HepG2 (cell line): ENCODE measurements around the gene MSRB2. TPM values are rescaled to one million over a fixed set of nuclear protein-coding genes. Genes with fewer than 3 reads are reported as not detected.

Source experiments
- ATF6 ChIP-seq: sonication (generic); formaldehyde crosslinking; conservative IDR thresholded peaks from 2 replicates; pipeline ENCODE4 v1.4.0; 2020; ENCODE audit warnings: missing genetic modification reagents
- CCDC6 ChIP-seq: sonication (generic); formaldehyde crosslinking; IDR thresholded peaks from 2 replicates; pipeline ENCODE4 v1.8.1; 2022; ENCODE audit warnings: mild to moderate bottlenecking, missing genetic modification reagents, moderate library complexity
- FIP1L1 ChIP-seq: fragments of 200-400 bp; formaldehyde crosslinking; IDR thresholded peaks from 2 replicates; pipeline ENCODE4 v1.6.1; 2018; ENCODE audit warnings: low read depth, mild to moderate bottlenecking, low read length, moderate library complexity, borderline replicate concordance; ENCODE audit not compliant: insufficient read depth
- FOXK2 ChIP-seq: fragments of 450-650 bp; IDR thresholded peaks from 2 replicates; pipeline ENCODE4 v1.6.1; 2016
- FOXP4 ChIP-seq: sonication (generic); formaldehyde crosslinking; IDR thresholded peaks from 2 replicates; pipeline ENCODE4 v1.4.0; 2020; ENCODE audit warnings: missing genetic modification reagents
- GATAD1 ChIP-seq: IDR thresholded peaks from 2 replicates; pipeline ENCODE4 v1.6.1; 2016; ENCODE audit warnings: missing genetic modification reagents, missing compliant biosample characterization
- HBP1 ChIP-seq: IDR thresholded peaks from 2 replicates; pipeline ENCODE4 v1.6.1; 2016; ENCODE audit warnings: low read depth, control low read depth
- HNRNPK ChIP-seq: fragments of 200-400 bp; formaldehyde crosslinking; IDR thresholded peaks from 2 replicates; pipeline ENCODE4 v1.6.1; 2018; ENCODE audit warnings: low read length, low read depth, moderate library complexity, mild to moderate bottlenecking; ENCODE audit not compliant: poor library complexity, severe bottlenecking
- PAX8 ChIP-seq: sonication (generic); formaldehyde crosslinking; IDR thresholded peaks from 2 replicates; pipeline ENCODE4 v1.8.0; 2022; ENCODE audit warnings: mild to moderate bottlenecking, missing genetic modification reagents, borderline replicate concordance
- PREB ChIP-seq: sonication (generic); formaldehyde crosslinking; IDR thresholded peaks from 2 replicates; pipeline ENCODE4 v1.4.0; 2020; ENCODE audit warnings: missing genetic modification reagents
- RARA ChIP-seq: IDR thresholded peaks from 2 replicates; pipeline ENCODE4 v1.6.1; 2016; ENCODE audit warnings: missing genetic modification reagents, missing compliant biosample characterization
- SOX13 ChIP-seq, 3 experiments: fragments of 450-650 bp in 1 of 3; sonication (generic) in 1 of 3; formaldehyde crosslinking in 1 of 3; IDR thresholded peaks in 2 of 3; conservative IDR thresholded peaks in 1 of 3; 2 replicates each; pipeline versions ENCODE4 v1.5.0 to v1.6.1; 2016 to 2020; ENCODE audit warnings: antibody characterized with exemption in 1 of 3, mild to moderate bottlenecking in 1 of 3, missing compliant biosample characterization in 1 of 3, missing genetic modification reagents in 1 of 3, moderate library complexity in 1 of 3
- SP5 ChIP-seq: IDR thresholded peaks from 2 replicates; pipeline ENCODE4 v1.6.1; 2016; ENCODE audit warnings: low read depth, borderline replicate concordance
- SYNCRIP ChIP-seq: fragments of 200-400 bp; formaldehyde crosslinking; IDR thresholded peaks from 2 replicates; pipeline ENCODE4 v1.6.1; 2018; ENCODE audit warnings: mild to moderate bottlenecking, low read depth, low read length; ENCODE audit not compliant: insufficient read depth
- ZBTB26 ChIP-seq: IDR thresholded peaks from 2 replicates; pipeline ENCODE4 v1.6.1; 2016; ENCODE audit warnings: missing compliant biosample characterization, missing genetic modification reagents, borderline replicate concordance
- ZMYM4 ChIP-seq: sonication (generic); formaldehyde crosslinking; IDR thresholded peaks from 2 replicates; pipeline ENCODE4 v1.8.1; 2023; ENCODE audit warnings: mild to moderate bottlenecking, missing genetic modification reagents
- ZNF350 ChIP-seq: sonication (generic); formaldehyde crosslinking; IDR thresholded peaks from 2 replicates; pipeline ENCODE4 v1.4.0; 2020; ENCODE audit warnings: mild to moderate bottlenecking, low read depth, missing genetic modification reagents, borderline replicate concordance
- ZSCAN5A ChIP-seq: sonication (generic); formaldehyde crosslinking; IDR thresholded peaks from 2 replicates; pipeline ENCODE4 v1.8.0; 2022; ENCODE audit warnings: mild to moderate bottlenecking, missing genetic modification reagents, borderline replicate concordance
- ZSCAN9 ChIP-seq: IDR thresholded peaks from 2 replicates; pipeline ENCODE4 v1.6.1; 2016; ENCODE audit warnings: borderline replicate concordance
- polyA plus RNA-seq, 8 experiments: library from polyadenylated mRNA; depleted of rRNA in 3 of 8; stranded (reverse) in 7 of 8; unstranded in 1 of 8; fragments of >200 nt; fragmentation: Illumina TruSeq in 4 of 8; extraction: Trizol in 4 of 8; gene quantifications; 2 replicates each; pipeline versions ENCODE4 v1.2.1 to v1.2.3, GENCODE V29; 2011 to 2016; ENCODE audit warnings: low read depth in 4 of 8, missing spikeins in 1 of 8, mixed read lengths in 1 of 8; ENCODE audit not compliant: insufficient read depth in 1 of 8
- total RNA-seq, 5 experiments: library from RNA; depleted of rRNA; stranded (reverse); fragments of >200 nt; fragmentation: Illumina TruSeq; extraction: Trizol; gene quantifications; 2 replicates each; pipeline ENCODE4 v1.2.3, GENCODE V29; 2016; ENCODE audit warnings: low read depth in 1 of 5

Gene MSRB2
- total and polyA plus RNA-seq, 2 of the 13 experiments (the other 11 are each of a cell fraction or from before 2014, with no cell fraction given), result 8.3 to 22.1 TPM

- TF ChIP-seq PAX8, result no peak
- peak; percentile 61; the same call in 1 of the 2 replicates for TF ChIP-seq ZNF350
- TF ChIP-seq HBP1 (CRISPR knock-in tag), result peak; percentile 73; the same call in 1 of the 2 replicates
- no peak for TF ChIP-seq FIP1L1
- TF ChIP-seq GATAD1 (CRISPR knock-in tag), result 0 out of 2 replicates have a peak, but pooled peaks have one; percentile 28
- TF ChIP-seq CCDC6, result no peak
- peak; percentile 99 for TF ChIP-seq HNRNPK
- TF ChIP-seq FOXK2, result no peak
- no peak for TF ChIP-seq SYNCRIP
- TF ChIP-seq SP5, result peak; percentile 90
- peak; percentile 37; the same call in 1 of the 2 replicates for TF ChIP-seq FOXP4 (CRISPR knock-in tag)
- TF ChIP-seq ZSCAN9 (CRISPR knock-in tag), result 0 out of 2 replicates have a peak, but pooled peaks have one; percentile 11
- TF ChIP-seq ZBTB26 (CRISPR knock-in tag), result no peak
- peak; percentile 61; the same call in 1 of the 2 replicates for TF ChIP-seq RARA (CRISPR knock-in tag)
- no peak for TF ChIP-seq SOX13 (IDR thresholded peaks at IDR 0.05)
- TF ChIP-seq SOX13 (CRISPR knock-in tag; conservative IDR thresholded peaks at IDR 0.05 in 1 of 2, IDR thresholded peaks at IDR 0.05 in 1 of 2), result peak in 1 of 2 experiments; percentile 34; a peak in 1 of 4 replicates
- no peak for TF ChIP-seq ZSCAN5A
- no peak for TF ChIP-seq ATF6 (CRISPR knock-in tag)
- TF ChIP-seq PREB, result no peak
- peak; percentile 67; the same call in 1 of the 2 replicates for TF ChIP-seq ZMYM4 (CRISPR knock-in tag)
Observed at GRCh38 chr10:23095404-23095965, at the start of gene MSRB2 (continued).
